ENCODE data around the gene TRMT44.
"Not testable (repeated sequence)": the region's sequence is repeated elsewhere in the genome, so short reads cannot be mapped to it uniquely, and the experiment has no call there.

The TRMT44 gene

GRCh38 chr4:8509311-8509950 is 68.9 kb downstream of the TRMT44 start:
- no peak overlapping the region for H3K4me3 ChIP-seq (ENCODE audit: low read depth, low read length)
- no peaks in the 10 kb centered on the region for H3K36me3 ChIP-seq
- H3K9me3 ChIP-seq, result no peaks in the 10 kb centered on the region; the same call in 1 of the 2 replicates
- no peaks in the 10 kb centered on the region for H3K4me1 ChIP-seq
- TF ChIP-seq CTCF (IDR thresholded peaks at IDR 0.05; ENCODE audit: low read depth, low read length), result no peak
- DNase-seq, result no peak
- no peaks in the 10 kb centered on the region; the same call in 1 of the 2 replicates for H3K27me3 ChIP-seq

GRCh38 chr4:8510191-8510590 is 69.6 kb downstream of the TRMT44 start:
- H3K4me3 ChIP-seq (ENCODE audit: low read depth, low read length), result no peak overlapping the region
- no peaks in the 10 kb centered on the region; the same call in 1 of the 2 replicates for H3K27me3 ChIP-seq
- no peaks in the 10 kb centered on the region for H3K4me1 ChIP-seq
- DNase-seq, result no peak
- no peak for TF ChIP-seq CTCF (IDR thresholded peaks at IDR 0.05; ENCODE audit: low read depth, low read length)
- H3K9me3 ChIP-seq, result no peaks in the 10 kb centered on the region; the same call in 1 of the 2 replicates
- H3K36me3 ChIP-seq, result no peaks in the 10 kb centered on the region

- no peak for TF ChIP-seq CTCF (IDR thresholded peaks at IDR 0.05; ENCODE audit: low read depth, low read length)
- DNase-seq, result no peak
- Histone ChIP-seq H3K9me3 (no peaks in the 10 kb centered on the region; the same call in 1 of the 2 replicates), H3K27me3 (no peaks in the 10 kb centered on the region; the same call in 1 of the 2 replicates), H3K4me1 (no peaks in the 10 kb centered on the region), H3K4me3 (ENCODE audit: low read depth, low read length) (no peak overlapping the region), H3K36me3 (no peaks in the 10 kb centered on the region)
These were observed 70.2 kb downstream of the TRMT44 start for GRCh38 chr4:8510611-8511285.

GRCh38 chr4:8512510-8512909 is 71.9 kb downstream of the TRMT44 start:
- no peak for DNase-seq
- Histone ChIP-seq H3K9me3 (no peaks in the 10 kb centered on the region; the same call in 1 of the 2 replicates), H3K36me3 (no peaks in the 10 kb centered on the region), H3K4me1 (no peaks in the 10 kb centered on the region), H3K27me3 (no peaks in the 10 kb centered on the region; the same call in 1 of the 2 replicates), H3K4me3 (ENCODE audit: low read depth, low read length) (no peak overlapping the region)
- no peak for TF ChIP-seq CTCF (IDR thresholded peaks at IDR 0.05; ENCODE audit: low read depth, low read length)

GRCh38 chr4:8513080-8513479 is 72.5 kb downstream of the TRMT44 start:
- DNase-seq; H3K36me3 ChIP-seq; H3K4me1 ChIP-seq; H3K4me3 ChIP-seq (ENCODE audit: low read depth, low read length); H3K27me3 ChIP-seq; H3K9me3 ChIP-seq: not testable (repeated sequence)

- Histone ChIP-seq H3K9me3 (no peaks in the 10 kb centered on the region; the same call in 1 of the 2 replicates), H3K4me3 (ENCODE audit: low read depth, low read length) (no peak overlapping the region), H3K27me3 (no peaks in the 10 kb centered on the region; the same call in 1 of the 2 replicates), H3K4me1 (no peaks in the 10 kb centered on the region), H3K36me3 (no peaks in the 10 kb centered on the region)
- DNase-seq, result no peak
- TF ChIP-seq CTCF (IDR thresholded peaks at IDR 0.05; ENCODE audit: low read depth, low read length), result no peak
These were observed 73.4 kb downstream of the TRMT44 start for GRCh38 chr4:8513931-8514330.

Measured in BE2C (cell line).